ENCODE measurements around the gene PPP1R26. TPM values are rescaled to one million over a fixed set of nuclear protein-coding genes. Genes with fewer than 3 reads are reported as not detected.
A peak's percentile ranks its signal among the peaks of the same experiment; 100 is the strongest.

PPP1R26 gene
- total and polyA plus RNA-seq, 7 donors, result 2.0 to 9.5 (median 3.8) TPM

GRCh38 chr9:135515083-135515951 is 35.7 kb downstream of the PPP1R26 start:
- Histone ChIP-seq H3K9me3 (no peaks in the 10 kb centered on the region), H3K27ac (no peak overlapping the region), H3K4me1 (no peaks in the 10 kb centered on the region), H3K4me3 (no peak overlapping the region), H3K27me3 (ENCODE audit: insufficient read depth in 3 of 3, low read length in 2 of 3) (peaks cover 0 to 10% (median 0%) of the 10 kb centered on the region in 3 donors), H3K36me3 (ENCODE audit: insufficient read depth in 1 of 2, low read depth in 1 of 2) (no peaks in the 10 kb centered on the region)
- peak in 1 of 4 donors; percentile 37 for ATAC-seq
- no peak for TF ChIP-seq CTCF (IDR thresholded peaks at IDR 0.05)
- intact Hi-C loops (cut with DNase I), result no loop called here
- DNase-seq, result no peak
- 77 to 83% (median 81%) methylated on average over 30 to 31 of the region's 31 CpGs for WGBS, 3 donors

- ATAC-seq, result no peak
- Histone ChIP-seq H3K27me3 (ENCODE audit: insufficient read depth in 3 of 3, low read length in 2 of 3) (peaks cover 0 to 10% (median 0%) of the 10 kb centered on the region in 3 donors), H3K9me3 (no peaks in the 10 kb centered on the region), H3K4me3 (no peak overlapping the region), H3K4me1 (no peaks in the 10 kb centered on the region), H3K36me3 (ENCODE audit: insufficient read depth in 1 of 2, low read depth in 1 of 2) (no peaks in the 10 kb centered on the region), H3K27ac (no peak overlapping the region)
- no peak for DNase-seq
- intact Hi-C loops (cut with DNase I), result no loop called here
- 61 to 68% (median 66%) methylated on average over 25 of the region's 25 CpGs for WGBS, 3 donors
- no peak for TF ChIP-seq CTCF (IDR thresholded peaks at IDR 0.05)
Observed at GRCh38 chr9:135516132-135516860, 36.7 kb downstream of the PPP1R26 start.

- no peaks in the 10 kb centered on the region for H3K9me3 ChIP-seq
- intact Hi-C loops (cut with DNase I), result no loop called here
- peaks cover 0 to 14% (median 4%) of the 10 kb centered on the region in 3 donors for H3K27me3 ChIP-seq (ENCODE audit: insufficient read depth in 3 of 3, low read length in 2 of 3)
- H3K36me3 ChIP-seq (ENCODE audit: insufficient read depth in 1 of 2, low read depth in 1 of 2), result no peaks in the 10 kb centered on the region
- H3K4me3 ChIP-seq, result no peak overlapping the region
- DNase-seq (no peak), ATAC-seq (no peak)
- no peak for TF ChIP-seq CTCF (IDR thresholded peaks at IDR 0.05)
- no peaks in the 10 kb centered on the region for H3K4me1 ChIP-seq
- H3K27ac ChIP-seq, result no peak overlapping the region
- 87 to 90% (median 89%) methylated on average over 24 of the region's 24 CpGs for WGBS, 3 donors
Observed at GRCh38 chr9:135517407-135517822, 37.8 kb downstream of the PPP1R26 start.

- H3K27ac ChIP-seq, result no peak overlapping the region
- DNase-seq (no peak), ATAC-seq (no peak)
- no peak overlapping the region for H3K4me3 ChIP-seq
- no peaks in the 10 kb centered on the region for H3K36me3 ChIP-seq (ENCODE audit: insufficient read depth in 1 of 2, low read depth in 1 of 2)
- no peaks in the 10 kb centered on the region for H3K9me3 ChIP-seq
- peaks cover 0 to 21% (median 7%) of the 10 kb centered on the region in 3 donors for H3K27me3 ChIP-seq (ENCODE audit: insufficient read depth in 3 of 3, low read length in 2 of 3)
- 87 to 90% (median 89%) methylated on average over 10 of the region's 10 CpGs for WGBS, 3 donors
- no peaks in the 10 kb centered on the region for H3K4me1 ChIP-seq
- intact Hi-C loops (cut with DNase I), result no loop called here
- no peak for TF ChIP-seq CTCF (IDR thresholded peaks at IDR 0.05)
Observed at GRCh38 chr9:135519179-135519971, 39.8 kb downstream of the PPP1R26 start.
